Gastroesophageal sphincter (tissue), 4 donors: Measurements from ENCODE around the gene AP2B1. TPM values are rescaled to one million over a fixed set of nuclear protein-coding genes. Genes with fewer than 3 reads are reported as not detected.

Experiments used
- ATAC-seq: fragments of 150-250 bp; one replicate; pipeline ENCODE4 v1.9.1; 2016; ENCODE audit warnings: mild to moderate bottlenecking, moderate library complexity
- H3K27ac ChIP-seq, 4 donors: fragments of 200-600 bp; sonication (generic) in 3 of 4; 1 replicate in 3 of 4; 2 replicates in 1 of 4; pipeline ENCODE4 v1.5.1; 2016 to 2019
- H3K27me3 ChIP-seq: fragments of 200-600 bp; sonication (generic); one replicate; pipeline ENCODE4 v1.5.1; 2019
- H3K36me3 ChIP-seq, 2 donors: fragments of 200-600 bp; sonication (generic); one replicate each; pipeline ENCODE4 v1.5.1; 2019; ENCODE audit warnings: control low read depth in 1 of 2
- H3K4me1 ChIP-seq, 3 donors: fragments of 200-600 bp; sonication (generic); 1 replicate in 2 of 3; 2 replicates in 1 of 3; pipeline ENCODE4 v1.5.1; 2016 to 2019; ENCODE audit warnings: control low read depth in 2 of 3
- H3K4me3 ChIP-seq, 2 donors: fragments of 200-600 bp; sonication (generic); one replicate each; pipeline ENCODE4 v1.5.1; 2019; ENCODE audit warnings: mild to moderate bottlenecking in 1 of 2, moderate library complexity in 1 of 2
- H3K9me3 ChIP-seq, 3 donors: fragments of 200-600 bp; sonication (generic); one replicate each; pipeline ENCODE4 v1.5.1; 2017 to 2019; ENCODE audit warnings: control low read depth in 2 of 3
- EP300 ChIP-seq: sonication (generic); formaldehyde crosslinking; IDR thresholded peaks from one replicate; pipeline ENCODE4 v1.6.1; 2017; ENCODE audit warnings: antibody characterized with exemption, mild to moderate bottlenecking
- POLR2A ChIP-seq, 2 donors: fragments of 450-650 bp; IDR thresholded peaks; one replicate each; pipeline ENCODE4 v1.6.1; 2017; ENCODE audit warnings: antibody characterized with exemption in 2 of 2, mild to moderate bottlenecking in 2 of 2, moderate library complexity in 1 of 2
- POLR2AphosphoS5 ChIP-seq: sonication (generic); formaldehyde crosslinking; IDR thresholded peaks from one replicate; pipeline ENCODE4 v1.6.1; 2017; ENCODE audit warnings: antibody characterized with exemption
- WGBS, 2 donors: methylation state at CpG; one replicate each; pipeline ENCODE4 v1.1.5; 2018; ENCODE audit warnings: low coverage in 1 of 2; 5-methylcytosine and 5-hydroxymethylcytosine counted together
- total RNA-seq, 4 donors: library from RNA; depleted of rRNA; stranded (reverse); fragments of >200 nt; gene quantifications; one replicate each; pipeline ENCODE4 v1.1.0, GENCODE V29; 2016
- TF ChIP-seq, protein P1 (sequence below), 4 experiments: fragments of 200-600 bp in 2 of 4; fragments of 450-650 bp in 2 of 4; sonication (generic) in 1 of 4; IDR thresholded peaks; one replicate each; pipeline ENCODE4 v1.5.1; 2017 to 2019; ENCODE audit warnings: antibody characterized with exemption in 4 of 4, mild to moderate bottlenecking in 2 of 4, moderate library complexity in 2 of 4

The AP2B1 gene
- total RNA-seq, 4 donors from 2014 or later, result 104 to 383 (median 185) TPM

DNA sequence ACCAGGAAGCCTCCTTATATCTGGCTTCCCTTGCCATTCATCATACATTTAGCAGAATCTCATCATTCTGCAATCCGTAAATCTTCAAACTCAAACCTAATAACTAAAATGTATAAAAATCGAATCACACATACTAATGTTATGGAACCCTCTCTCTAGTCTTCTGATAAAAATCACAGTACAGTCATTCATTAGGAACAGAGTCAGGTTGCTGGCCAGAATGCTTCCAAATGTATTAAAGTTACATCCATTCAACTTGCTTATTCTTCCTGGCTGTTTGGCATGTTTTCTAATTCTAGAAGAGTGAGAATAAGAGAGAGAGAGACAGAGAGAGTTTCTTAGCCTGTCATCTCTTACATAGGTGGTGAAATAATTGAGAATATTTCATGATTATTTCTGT lies 127.9 kb downstream of the AP2B1 start:
- no peak for ATAC-seq
- TF ChIP-seq POLR2AphosphoS5 (no peak), EP300 (no peak), POLR2A (IDR thresholded peaks at IDR 0.05) (no peak)
- TF ChIP-seq, protein P1, sequence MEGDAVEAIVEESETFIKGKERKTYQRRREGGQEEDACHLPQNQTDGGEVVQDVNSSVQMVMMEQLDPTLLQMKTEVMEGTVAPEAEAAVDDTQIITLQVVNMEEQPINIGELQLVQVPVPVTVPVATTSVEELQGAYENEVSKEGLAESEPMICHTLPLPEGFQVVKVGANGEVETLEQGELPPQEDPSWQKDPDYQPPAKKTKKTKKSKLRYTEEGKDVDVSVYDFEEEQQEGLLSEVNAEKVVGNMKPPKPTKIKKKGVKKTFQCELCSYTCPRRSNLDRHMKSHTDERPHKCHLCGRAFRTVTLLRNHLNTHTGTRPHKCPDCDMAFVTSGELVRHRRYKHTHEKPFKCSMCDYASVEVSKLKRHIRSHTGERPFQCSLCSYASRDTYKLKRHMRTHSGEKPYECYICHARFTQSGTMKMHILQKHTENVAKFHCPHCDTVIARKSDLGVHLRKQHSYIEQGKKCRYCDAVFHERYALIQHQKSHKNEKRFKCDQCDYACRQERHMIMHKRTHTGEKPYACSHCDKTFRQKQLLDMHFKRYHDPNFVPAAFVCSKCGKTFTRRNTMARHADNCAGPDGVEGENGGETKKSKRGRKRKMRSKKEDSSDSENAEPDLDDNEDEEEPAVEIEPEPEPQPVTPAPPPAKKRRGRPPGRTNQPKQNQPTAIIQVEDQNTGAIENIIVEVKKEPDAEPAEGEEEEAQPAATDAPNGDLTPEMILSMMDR (IDR thresholded peaks at IDR 0.05), result no peak
- peaks cover 4 to 68% of the 10 kb centered on the region in 2 donors for H3K36me3 ChIP-seq
- H3K4me3 ChIP-seq, result no peak overlapping the region
- H3K27ac ChIP-seq, result peak overlapping the region; percentile 21 to 93 (median 78)
- no peaks in the 10 kb centered on the region for H3K9me3 ChIP-seq
- WGBS, 2 donors, result 53 to 74% methylated on average over 2 of the region's 2 CpGs
- peaks cover 6 to 71% (median 46%) of the 10 kb centered on the region in 3 donors for H3K4me1 ChIP-seq
- H3K27me3 ChIP-seq, result no peaks in the 10 kb centered on the region

DNA sequence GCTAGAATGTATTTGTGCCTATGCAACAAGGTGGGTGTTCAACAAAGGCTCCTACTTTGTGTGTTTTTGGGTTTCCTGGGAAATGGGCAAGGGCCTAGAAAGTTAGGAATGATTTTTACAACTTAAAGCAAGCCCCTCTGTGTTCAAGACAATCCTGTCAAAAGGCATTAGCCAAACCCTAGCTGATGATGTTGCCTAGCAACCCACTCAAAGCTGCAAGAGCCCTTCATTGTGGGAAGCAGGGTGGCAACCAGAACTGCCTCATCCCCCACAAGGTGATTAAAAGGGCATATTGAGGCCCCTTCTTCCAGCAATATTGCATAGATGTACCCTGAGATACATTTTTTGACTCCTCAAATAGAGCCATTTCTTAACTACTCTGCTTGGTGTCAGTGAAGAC lies 128.3 kb downstream of the AP2B1 start:
- no peak overlapping the region for H3K4me3 ChIP-seq
- peaks cover 4 to 66% of the 10 kb centered on the region in 2 donors for H3K36me3 ChIP-seq
- TF ChIP-seq EP300 (no peak), POLR2AphosphoS5 (no peak), POLR2A (IDR thresholded peaks at IDR 0.05) (no peak)
- TF ChIP-seq, protein P1 (IDR thresholded peaks at IDR 0.05), result no peak
- no peaks in the 10 kb centered on the region for H3K9me3 ChIP-seq
- H3K27me3 ChIP-seq, result no peaks in the 10 kb centered on the region
- no peak for ATAC-seq
- peaks cover 6 to 71% (median 46%) of the 10 kb centered on the region in 3 donors for H3K4me1 ChIP-seq
- H3K27ac ChIP-seq, result peak overlapping the region; percentile 77 to 93 (median 82)

GRCh38 chr17:35716173-35716572 lies 129.1 kb downstream of the AP2B1 start:
- peaks cover 6 to 71% (median 46%) of the 10 kb centered on the region in 3 donors for H3K4me1 ChIP-seq
- H3K9me3 ChIP-seq, result no peaks in the 10 kb centered on the region
- WGBS, 2 donors, result 79 to 97% methylated on average over 3 of the region's 3 CpGs
- no peaks in the 10 kb centered on the region for H3K27me3 ChIP-seq
- TF ChIP-seq, protein P1 (IDR thresholded peaks at IDR 0.05), result no peak
- TF ChIP-seq POLR2A (IDR thresholded peaks at IDR 0.05) (no peak), POLR2AphosphoS5 (peak; percentile 79)
- peak overlapping the region; percentile 77 to 93 (median 82) for H3K27ac ChIP-seq
- no peak overlapping the region for H3K4me3 ChIP-seq
- no peak for ATAC-seq
- H3K36me3 ChIP-seq, result peaks cover 0 to 64% of the 10 kb centered on the region in 2 donors

DNA sequence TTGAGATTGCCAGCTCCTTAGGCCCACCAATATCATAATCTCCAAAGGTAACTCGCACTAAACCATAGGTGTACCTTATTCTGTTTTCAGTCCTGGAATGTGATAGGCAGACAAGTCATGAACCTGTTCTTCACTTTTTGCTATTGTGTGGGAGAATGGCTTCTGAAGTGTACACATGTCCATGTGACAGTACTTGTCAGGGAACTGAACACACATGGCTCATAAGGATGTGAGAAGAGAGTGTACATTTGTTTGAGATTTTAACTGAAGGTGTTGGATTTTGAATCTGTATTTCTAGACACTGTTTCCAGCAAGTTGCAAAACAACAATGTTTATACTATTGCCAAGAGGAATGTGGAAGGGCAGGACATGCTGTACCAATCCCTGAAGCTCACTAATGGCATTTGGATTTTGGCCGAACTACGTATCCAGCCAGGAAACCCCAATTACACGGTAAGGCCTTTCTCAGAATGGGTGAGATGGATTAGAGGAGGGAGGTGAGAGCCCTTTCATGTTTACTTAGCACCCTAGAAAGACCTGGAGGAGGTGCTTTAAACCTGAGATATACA lies 129.9 kb downstream of the AP2B1 start:
- Histone ChIP-seq H3K36me3 (peaks cover 0 to 64% of the 10 kb centered on the region in 2 donors), H3K27ac (peak overlapping the region; percentile 77 to 93 (median 82)), H3K9me3 (no peaks in the 10 kb centered on the region), H3K27me3 (no peaks in the 10 kb centered on the region), H3K4me1 (peaks cover 6 to 69% (median 46%) of the 10 kb centered on the region in 3 donors), H3K4me3 (no peak overlapping the region)
- WGBS, 2 donors, result 31 to 32% methylated on average over 3 to 4 of the region's 4 CpGs
- ATAC-seq, result peak; percentile 88
- peak; percentile 100 for TF ChIP-seq POLR2AphosphoS5
- peak; percentile 68 for TF ChIP-seq EP300
- TF ChIP-seq, protein P1 (IDR thresholded peaks at IDR 0.05), result no peak
- no peak for TF ChIP-seq POLR2A (IDR thresholded peaks at IDR 0.05)

DNA sequence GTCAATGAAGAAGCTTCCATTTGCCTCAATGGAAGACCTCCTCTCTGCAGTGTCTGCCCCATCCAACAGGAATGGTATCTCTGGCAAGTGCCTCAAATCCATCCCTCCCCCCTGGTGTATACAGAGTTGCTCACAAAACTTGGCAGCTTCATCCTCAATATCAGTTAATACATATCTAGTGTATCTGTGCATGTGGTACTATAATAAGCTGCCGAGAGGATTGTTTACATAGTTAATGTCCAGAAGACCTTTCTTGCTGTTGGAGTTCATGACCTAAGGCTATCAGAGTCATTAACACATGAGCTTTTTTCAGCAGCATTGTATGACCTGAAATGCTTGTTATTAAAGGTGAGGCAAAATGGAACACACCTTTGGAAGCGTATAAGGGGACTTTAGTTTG lies 130.4 kb downstream of the AP2B1 start:
- ATAC-seq, result no peak
- no peak for TF ChIP-seq POLR2A (IDR thresholded peaks at IDR 0.05)
- TF ChIP-seq, protein P1 (IDR thresholded peaks at IDR 0.05), result no peak
- no peak for TF ChIP-seq POLR2AphosphoS5
- TF ChIP-seq EP300, result no peak
- peak overlapping the region; percentile 77 to 93 (median 82) for H3K27ac ChIP-seq

More for the DNA sequence above, 130.4 kb downstream of the AP2B1 start:
- no peak overlapping the region for H3K4me3 ChIP-seq
- H3K9me3 ChIP-seq, result no peaks in the 10 kb centered on the region
- H3K27me3 ChIP-seq, result no peaks in the 10 kb centered on the region
- H3K36me3 ChIP-seq, result peaks cover 0 to 63% of the 10 kb centered on the region in 2 donors
- WGBS, 2 donors, result 53 to 67% methylated on average over 2 of the region's 2 CpGs
- peaks cover 6 to 64% (median 46%) of the 10 kb centered on the region in 3 donors for H3K4me1 ChIP-seq
